Measurements from ENCODE around the gene UROC1.

- TF ChIP-seq YY1 (IDR thresholded peaks at IDR 0.05; ENCODE audit: insufficient read depth, insufficient read length) (no peak), ZNF274 (IDR thresholded peaks at IDR 0.05; ENCODE audit: low read depth, low read length) (no peak), SUZ12 (IDR thresholded peaks at IDR 0.05; ENCODE audit: extremely low read depth, insufficient read depth, insufficient read length) (no peak)
These were observed 50.5 kb downstream of the UROC1 start for GRCh38 chr3:126466886-126467610.

Measured in NT2/D1 (cell line).